GM13976 (cell line): Measurements from ENCODE around the gene TPCN2.

Experiments
- DNase-seq: peaks from one replicate; pipeline ENCODE4 v3.0.0; 2012; ENCODE audit warnings: low spot score
- in situ Hi-C: fragments of 300-500 bp; cut with MboI; formaldehyde crosslinking; loops from one replicate; pipeline ENCODE4 v1.12.0; 2022; ENCODE audit warnings: low sequenced_read_pairs, mixed read lengths, inconsistent platforms; ENCODE audit not compliant: unreplicated experiment
- TF ChIP-seq, protein P1 (sequence below): IDR thresholded peaks from 2 replicates; pipeline ENCODE4 v1.5.1; 2012; ENCODE audit warnings: borderline replicate concordance, mild to moderate bottlenecking; ENCODE audit not compliant: insufficient read depth; ENCODE audit errors: extremely low read depth, missing control alignments, control extremely low read depth

The TPCN2 gene

GRCh38 chr11:69159150-69159852 lies 110.6 kb downstream of the TPCN2 start:
- TF ChIP-seq, protein P1, sequence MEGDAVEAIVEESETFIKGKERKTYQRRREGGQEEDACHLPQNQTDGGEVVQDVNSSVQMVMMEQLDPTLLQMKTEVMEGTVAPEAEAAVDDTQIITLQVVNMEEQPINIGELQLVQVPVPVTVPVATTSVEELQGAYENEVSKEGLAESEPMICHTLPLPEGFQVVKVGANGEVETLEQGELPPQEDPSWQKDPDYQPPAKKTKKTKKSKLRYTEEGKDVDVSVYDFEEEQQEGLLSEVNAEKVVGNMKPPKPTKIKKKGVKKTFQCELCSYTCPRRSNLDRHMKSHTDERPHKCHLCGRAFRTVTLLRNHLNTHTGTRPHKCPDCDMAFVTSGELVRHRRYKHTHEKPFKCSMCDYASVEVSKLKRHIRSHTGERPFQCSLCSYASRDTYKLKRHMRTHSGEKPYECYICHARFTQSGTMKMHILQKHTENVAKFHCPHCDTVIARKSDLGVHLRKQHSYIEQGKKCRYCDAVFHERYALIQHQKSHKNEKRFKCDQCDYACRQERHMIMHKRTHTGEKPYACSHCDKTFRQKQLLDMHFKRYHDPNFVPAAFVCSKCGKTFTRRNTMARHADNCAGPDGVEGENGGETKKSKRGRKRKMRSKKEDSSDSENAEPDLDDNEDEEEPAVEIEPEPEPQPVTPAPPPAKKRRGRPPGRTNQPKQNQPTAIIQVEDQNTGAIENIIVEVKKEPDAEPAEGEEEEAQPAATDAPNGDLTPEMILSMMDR = no peak
- no peak for DNase-seq
- in situ Hi-C loops = no loop called here

DNA sequence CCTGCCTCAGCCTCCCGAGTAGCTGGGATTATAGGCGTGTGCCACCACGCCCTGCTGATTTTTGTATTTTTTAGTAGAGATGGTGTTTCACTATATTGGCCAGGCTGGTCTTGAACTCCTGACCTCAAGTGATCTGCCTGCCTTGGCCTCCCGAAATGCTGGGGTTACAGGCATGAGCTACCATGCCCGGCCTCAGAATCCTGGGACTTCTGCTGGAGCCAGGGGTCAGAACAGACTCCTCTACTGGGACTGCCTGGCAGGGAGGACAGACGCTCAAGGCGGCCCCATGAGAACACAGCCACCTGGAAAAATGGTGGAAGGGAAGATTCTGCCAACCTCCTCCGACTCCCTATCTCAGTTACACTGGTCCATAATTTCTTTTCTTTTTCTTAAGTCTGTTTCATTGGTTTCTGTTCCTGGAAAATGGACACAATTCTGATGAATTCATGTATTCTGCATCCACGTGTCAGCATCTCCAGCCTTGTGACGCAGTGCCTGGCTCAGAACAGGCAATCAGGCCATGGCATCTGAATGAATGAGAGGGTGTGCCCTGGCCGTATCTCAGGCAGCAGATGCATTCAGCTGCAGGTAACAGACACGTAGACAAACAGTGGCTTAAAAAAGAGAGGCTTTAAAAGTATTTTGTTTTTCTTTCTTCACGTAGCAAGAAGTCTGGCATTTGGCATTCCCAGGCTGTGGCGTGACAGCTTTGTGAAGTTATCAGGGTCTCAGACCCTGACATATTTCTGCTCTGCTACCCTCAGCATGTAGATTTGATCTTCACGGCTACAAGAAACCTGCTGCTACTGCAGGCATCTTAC lies 111.8 kb downstream of the TPCN2 start:
- DNase-seq = no peak
- in situ Hi-C loops = no loop called here
- TF ChIP-seq, protein P1 = no peak

DNA sequence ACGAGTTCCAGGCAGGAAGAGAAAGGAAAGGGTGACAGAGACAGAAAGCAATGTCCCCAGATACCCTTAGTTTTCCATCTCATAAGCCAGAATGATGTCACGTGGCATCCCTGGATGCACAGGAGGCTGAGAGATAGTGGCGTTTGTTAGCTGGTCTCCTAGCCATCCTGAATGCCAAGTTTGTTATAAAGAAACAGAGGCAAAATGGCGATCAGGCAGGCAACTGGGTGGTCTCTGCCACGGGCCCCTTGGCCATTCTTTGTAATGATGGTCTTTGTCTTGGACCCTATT lies 112.3 kb downstream of the TPCN2 start:
- DNase-seq = no peak
- TF ChIP-seq, protein P1 = no peak
- in situ Hi-C loops = no loop called here

DNA sequence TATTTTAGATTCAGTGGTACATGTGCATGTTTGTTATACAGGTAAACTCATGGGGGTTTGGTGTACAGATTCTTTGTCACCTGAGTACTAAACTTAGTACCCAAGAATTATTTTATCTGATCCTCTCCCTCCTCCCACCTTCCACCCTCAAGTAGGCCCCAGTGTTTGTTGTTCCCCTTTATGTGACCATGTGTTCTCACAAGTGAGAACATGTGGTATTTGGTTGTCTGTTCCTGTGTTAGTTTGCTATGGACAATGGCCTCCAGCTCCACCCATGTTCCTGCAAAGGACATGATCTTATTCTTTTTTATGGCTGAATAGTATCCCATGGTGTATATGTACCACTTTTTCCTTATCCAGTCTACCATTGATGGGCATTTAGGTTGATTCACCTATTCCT lies 113.8 kb downstream of the TPCN2 start:
- in situ Hi-C loops = no loop called here
- TF ChIP-seq, protein P1 = no peak
- DNase-seq = no peak

DNA sequence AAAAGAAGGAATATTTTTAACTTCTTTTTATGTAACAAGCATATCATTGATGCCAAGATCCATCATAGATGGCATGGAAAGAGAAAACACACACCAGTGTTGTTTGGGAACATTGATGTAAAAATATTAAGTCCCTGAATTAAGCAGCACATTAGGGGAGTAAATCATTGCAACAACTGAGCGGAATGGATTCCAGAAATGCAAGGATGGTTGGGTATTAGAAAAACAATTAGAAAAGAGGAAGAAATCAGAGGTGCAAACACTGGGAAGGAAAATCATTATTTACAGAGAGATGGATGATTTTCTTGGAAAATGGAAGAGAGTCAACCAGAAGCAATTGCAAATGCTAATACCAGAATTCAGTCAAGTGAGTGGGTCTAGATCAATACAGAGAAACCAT lies 115.1 kb downstream of the TPCN2 start:
- in situ Hi-C loops = no loop called here

DNA sequence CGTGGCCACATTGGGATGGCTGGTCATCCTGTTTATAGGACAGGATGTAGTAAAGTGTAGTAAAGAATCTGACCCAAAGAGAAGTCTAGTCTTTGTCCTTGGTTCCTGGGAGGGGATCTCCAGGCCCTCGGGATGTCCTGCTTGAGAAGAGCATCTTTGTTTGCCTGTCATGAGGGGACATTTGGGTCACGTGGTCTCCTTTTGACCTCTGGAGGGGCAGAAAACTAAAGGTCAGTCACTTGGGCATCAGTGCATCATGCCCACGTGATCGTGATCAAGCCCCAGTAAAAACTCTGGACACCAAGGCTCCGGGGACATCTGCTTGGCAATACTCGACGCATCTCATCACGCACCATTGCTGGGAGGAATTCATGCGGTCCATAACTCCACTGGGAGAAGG lies 116.1 kb downstream of the TPCN2 start:
- TF ChIP-seq, protein P1 = no peak
- no peak for DNase-seq
- in situ Hi-C loops = no loop called here

More for the DNA sequence above, 115.1 kb downstream of the TPCN2 start:
- DNase-seq = no peak
- TF ChIP-seq, protein P1 = no peak

DNA sequence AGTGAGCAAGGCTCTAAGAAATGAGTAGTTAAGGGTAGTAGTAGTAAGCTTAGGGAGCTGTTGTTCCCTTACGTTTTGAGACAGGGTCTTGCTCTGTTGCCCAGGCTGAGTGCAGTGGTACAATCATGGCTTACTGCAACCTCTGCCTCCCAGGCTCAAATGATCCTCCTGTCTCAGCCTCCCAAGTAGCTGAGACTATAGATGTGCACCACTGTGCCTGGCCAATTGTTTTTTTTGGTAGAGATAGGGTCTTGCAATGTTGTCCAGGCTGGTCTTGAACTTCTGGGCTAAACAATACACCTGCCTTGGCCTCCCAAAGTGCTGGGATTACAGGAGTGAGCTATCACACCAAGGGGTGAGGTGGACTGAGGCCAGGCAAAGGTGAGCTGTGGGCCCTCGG lies 117.0 kb downstream of the TPCN2 start:
- in situ Hi-C loops = no loop called here
- TF ChIP-seq, protein P1 = no peak
- DNase-seq = no peak
